ENCODE results near the gene STXBP3.

GRCh38 chr1:108701176-108701849, 45.2 kb upstream of the STXBP3 start:
- TF ChIP-seq EZH2phosphoT487 (IDR thresholded peaks at IDR 0.05; ENCODE audit: low read depth, severe bottlenecking, unreplicated experiment) (no peak), CTCF (IDR thresholded peaks at IDR 0.05; ENCODE audit: poor library complexity) (no peak)

Data from hepatocyte (in vitro differentiated cells).